HepG2 (cell line): ENCODE measurements around the gene ENPP1. TPM values are rescaled to one million over a fixed set of nuclear protein-coding genes. Genes with fewer than 3 reads are reported as not detected.

Experiments used
- AGO2 ChIP-seq: fragments of 200-400 bp; formaldehyde crosslinking; optimal IDR thresholded peaks from 2 replicates; pipeline ENCODE3; 2017; ENCODE audit warnings: mild to moderate bottlenecking, low read depth, low read length, moderate library complexity
- ATAD3A ChIP-seq: sonication (generic); formaldehyde crosslinking; IDR thresholded peaks from 2 replicates; pipeline ENCODE4 v1.4.0; 2020; ENCODE audit warnings: missing genetic modification reagents
- FOXA1 ChIP-seq, 2 experiments: fragments of 450-650 bp in 1 of 2; sonication (generic) in 1 of 2; formaldehyde crosslinking in 1 of 2; IDR thresholded peaks; 2 replicates each; pipeline versions ENCODE4 v1.4.0 to v1.6.1; 2016 to 2020; ENCODE audit warnings: missing genetic modification reagents in 1 of 2
- GTF2F1 ChIP-seq: fragments of 150-350 bp; IDR thresholded peaks from 2 replicates; pipeline ENCODE4 v1.6.1; 2014; ENCODE audit warnings: low read length
- HNRNPLL ChIP-seq: fragments of 200-400 bp; formaldehyde crosslinking; IDR thresholded peaks from 2 replicates; pipeline ENCODE4 v1.6.1; 2017; ENCODE audit warnings: mild to moderate bottlenecking, low read depth, low read length; ENCODE audit not compliant: poor library complexity, severe bottlenecking
- HOXD1 ChIP-seq: sonication (generic); formaldehyde crosslinking; IDR thresholded peaks from 2 replicates; pipeline ENCODE4 v1.5.0; 2020; ENCODE audit warnings: missing genetic modification reagents
- IRF9 ChIP-seq: sonication (generic); formaldehyde crosslinking; IDR thresholded peaks from 2 replicates; pipeline ENCODE4 v1.8.0; 2022; ENCODE audit warnings: missing genetic modification reagents, mild to moderate bottlenecking, borderline replicate concordance
- IRX3 ChIP-seq: sonication (generic); formaldehyde crosslinking; IDR thresholded peaks from 2 replicates; pipeline ENCODE4 v1.8.1; 2023; ENCODE audit warnings: mild to moderate bottlenecking, low read depth, missing genetic modification reagents, borderline replicate concordance
- JUNB ChIP-seq: sonication (generic); formaldehyde crosslinking; IDR thresholded peaks from 2 replicates; pipeline ENCODE4 v1.8.0; 2022; ENCODE audit warnings: missing genetic modification reagents, mild to moderate bottlenecking, borderline replicate concordance
- JUND ChIP-seq: sonication (generic); formaldehyde crosslinking; IDR thresholded peaks from 2 replicates; pipeline ENCODE4 v1.8.0; 2022; ENCODE audit warnings: mild to moderate bottlenecking, missing genetic modification reagents
- KMT2B ChIP-seq: IDR thresholded peaks from 2 replicates; pipeline ENCODE4 v1.6.1; 2016; ENCODE audit warnings: missing genetic modification reagents, missing compliant biosample characterization
- SIN3A ChIP-seq: IDR thresholded peaks from 2 replicates; pipeline ENCODE4 v1.6.1; 2011; ENCODE audit warnings: low read depth, mild to moderate bottlenecking, control low read depth, low read length, borderline replicate concordance
- SKIL ChIP-seq: sonication (generic); formaldehyde crosslinking; IDR thresholded peaks from 2 replicates; pipeline ENCODE4 v1.8.0; 2022; ENCODE audit warnings: missing genetic modification reagents, mild to moderate bottlenecking, moderate library complexity, borderline replicate concordance
- SOX6 ChIP-seq, 2 experiments: fragments of 450-650 bp in 1 of 2; sonication (generic) in 1 of 2; formaldehyde crosslinking in 1 of 2; IDR thresholded peaks; 2 replicates each; pipeline versions ENCODE4 v1.4.0 to v1.6.1; 2017 to 2020; ENCODE audit warnings: antibody characterized with exemption in 1 of 2, mild to moderate bottlenecking in 1 of 2, missing genetic modification reagents in 1 of 2
- TOPORS ChIP-seq: sonication (generic); formaldehyde crosslinking; IDR thresholded peaks from 2 replicates; pipeline ENCODE4 v1.8.0; 2023; ENCODE audit warnings: mild to moderate bottlenecking, missing genetic modification reagents
- U2AF2 ChIP-seq: fragments of 200-400 bp; formaldehyde crosslinking; IDR thresholded peaks from 2 replicates; pipeline ENCODE4 v1.6.1; 2017; ENCODE audit warnings: low read depth, mild to moderate bottlenecking, low read length
- ZBTB7A ChIP-seq: sonication (generic); formaldehyde crosslinking; IDR thresholded peaks from 2 replicates; pipeline ENCODE4 v1.8.0; 2022; ENCODE audit warnings: mild to moderate bottlenecking, missing genetic modification reagents
- ZFP36 ChIP-seq: fragments of 150-350 bp; IDR thresholded peaks from 2 replicates; pipeline ENCODE4 v1.6.1; 2018; ENCODE audit warnings: borderline replicate concordance, low read length, low read depth; ENCODE audit not compliant: partially characterized antibody
- ZFP91 ChIP-seq: sonication (generic); formaldehyde crosslinking; IDR thresholded peaks from 2 replicates; pipeline ENCODE4 v1.9.0; 2022; ENCODE audit warnings: missing genetic modification reagents, mild to moderate bottlenecking, borderline replicate concordance
- ZNF121 ChIP-seq: sonication (generic); formaldehyde crosslinking; IDR thresholded peaks from 2 replicates; pipeline ENCODE4 v1.5.0; 2020; ENCODE audit warnings: mild to moderate bottlenecking, missing genetic modification reagents
- ZNF3 ChIP-seq: IDR thresholded peaks from 2 replicates; pipeline ENCODE4 v1.7.0; 2017; ENCODE audit warnings: inconsistent platforms
- ZNF367 ChIP-seq: sonication (generic); formaldehyde crosslinking; IDR thresholded peaks from 2 replicates; pipeline ENCODE4 v1.4.0; 2020; ENCODE audit warnings: missing genetic modification reagents, borderline replicate concordance
- ZNF496 ChIP-seq: sonication (generic); formaldehyde crosslinking; IDR thresholded peaks from 2 replicates; pipeline ENCODE4 v1.8.1; 2023; ENCODE audit warnings: mild to moderate bottlenecking, moderate library complexity, missing genetic modification reagents; ENCODE audit not compliant: insufficient replicate concordance
- ZNF569 ChIP-seq: sonication (generic); formaldehyde crosslinking; IDR thresholded peaks from 2 replicates; pipeline ENCODE4 v1.5.0; 2020; ENCODE audit warnings: mild to moderate bottlenecking, missing genetic modification reagents, moderate library complexity, borderline replicate concordance
- ZNF652 ChIP-seq: IDR thresholded peaks from 2 replicates; pipeline ENCODE4 v1.6.1; 2016; ENCODE audit warnings: low read depth, borderline replicate concordance
- ZNF781 ChIP-seq: sonication (generic); formaldehyde crosslinking; IDR thresholded peaks from 2 replicates; pipeline ENCODE4 v1.5.1; 2020; ENCODE audit warnings: borderline replicate concordance, mild to moderate bottlenecking, missing genetic modification reagents; ENCODE audit errors: not compliant biosample characterization
- polyA plus RNA-seq, 8 experiments: library from polyadenylated mRNA; depleted of rRNA in 3 of 8; stranded (reverse) in 7 of 8; unstranded in 1 of 8; fragments of >200 nt; fragmentation: Illumina TruSeq in 4 of 8; extraction: Trizol in 4 of 8; gene quantifications; 2 replicates each; pipeline versions ENCODE4 v1.2.1 to v1.2.3, GENCODE V29; 2011 to 2016; ENCODE audit warnings: low read depth in 4 of 8, missing spikeins in 1 of 8, mixed read lengths in 1 of 8; ENCODE audit not compliant: insufficient read depth in 1 of 8
- total RNA-seq, 5 experiments: library from RNA; depleted of rRNA; stranded (reverse); fragments of >200 nt; fragmentation: Illumina TruSeq; extraction: Trizol; gene quantifications; 2 replicates each; pipeline ENCODE4 v1.2.3, GENCODE V29; 2016; ENCODE audit warnings: low read depth in 1 of 5

The ENPP1 gene
- total and polyA plus RNA-seq, 2 of the 13 experiments (the other 11 are each of a cell fraction or from before 2014, with no cell fraction given): 56.5 to 160 TPM

- TF ChIP-seq ZFP91: no peak
- no peak for TF ChIP-seq IRF9 (CRISPR knock-in tag)
- no peak for TF ChIP-seq ZNF781 (CRISPR knock-in tag)
- no peak for TF ChIP-seq GTF2F1
- TF ChIP-seq KMT2B: 0 out of 2 replicates have a peak, but pooled peaks have one; percentile 24
- no peak for TF ChIP-seq AGO2
- TF ChIP-seq TOPORS: no peak
- TF ChIP-seq ZBTB7A: no peak
- TF ChIP-seq SKIL (CRISPR knock-in tag): no peak
- TF ChIP-seq ATAD3A (CRISPR knock-in tag): no peak
- no peak for TF ChIP-seq IRX3 (CRISPR knock-in tag)
- no peak for TF ChIP-seq ZNF496 (CRISPR knock-in tag)
- TF ChIP-seq U2AF2: no peak
- TF ChIP-seq ZNF652 (CRISPR knock-in tag): peak; percentile 83
- TF ChIP-seq ZFP36: no peak
- no peak for TF ChIP-seq ZNF121
- no peak for TF ChIP-seq SOX6 (IDR thresholded peaks at IDR 0.05)
- TF ChIP-seq SOX6 (CRISPR knock-in tag; IDR thresholded peaks at IDR 0.05): no peak
- TF ChIP-seq JUNB (CRISPR knock-in tag): no peak
- no peak for TF ChIP-seq ZNF569 (CRISPR knock-in tag)
- TF ChIP-seq SIN3A: no peak
- TF ChIP-seq ZNF3 (CRISPR knock-in tag): no peak
- no peak for TF ChIP-seq HOXD1 (CRISPR knock-in tag)
- TF ChIP-seq FOXA1 (IDR thresholded peaks at IDR 0.05): no peak
- no peak for TF ChIP-seq FOXA1 (CRISPR knock-in tag; IDR thresholded peaks at IDR 0.05)
- no peak for TF ChIP-seq HNRNPLL
- no peak for TF ChIP-seq ZNF367 (CRISPR knock-in tag)
- no peak for TF ChIP-seq JUND (CRISPR knock-in tag)
Measured at GRCh38 chr6:131914967-131915751, 107.3 kb downstream of the ENPP1 start (continued).
